Measurements from ENCODE around the gene COX6A1.

- TF ChIP-seq JUNB (IDR thresholded peaks at IDR 0.05; ENCODE audit: unreplicated experiment), result no peak
- TF ChIP-seq CTCF (conservative IDR thresholded peaks at IDR 0.05; ENCODE audit: low read depth in 2 of 2), result no peak
- TF ChIP-seq REST (IDR thresholded peaks at IDR 0.05; ENCODE audit: unreplicated experiment), result no peak
- TF ChIP-seq POLR2AphosphoS5 (IDR thresholded peaks at IDR 0.05; ENCODE audit: low read depth), result no peak
- TF ChIP-seq EZH2 (IDR thresholded peaks at IDR 0.05; ENCODE audit: low read depth, unreplicated experiment), result no peak
- TF ChIP-seq EZH2phosphoT487 (IDR thresholded peaks at IDR 0.05; ENCODE audit: unreplicated experiment), result no peak
- TF ChIP-seq CREB1 (CRISPR knock-in tag; IDR thresholded peaks at IDR 0.05; ENCODE audit: low read depth), result no peak
- no peak for TF ChIP-seq ZNF462 (CRISPR knock-in tag; IDR thresholded peaks at IDR 0.05)
- no peak for TF ChIP-seq ZNF114 (CRISPR knock-in tag; IDR thresholded peaks at IDR 0.05)
- no peak for TF ChIP-seq ETS1 (IDR thresholded peaks at IDR 0.05)
- no peak for TF ChIP-seq STAT1 (IDR thresholded peaks at IDR 0.05; ENCODE audit: unreplicated experiment)
Observed at GRCh38 chr12:120468325-120468820, 30.5 kb downstream of the COX6A1 start.
